ENCODE data around the gene JAZF1.

JAZF1 gene

GRCh38 chr7:28163949-28164348 is 16.6 kb downstream of the JAZF1 start:
- no peak for DNase-seq

- no peak for DNase-seq
Observed at GRCh38 chr7:28161331-28161730, 19.3 kb downstream of the JAZF1 start.

DNA sequence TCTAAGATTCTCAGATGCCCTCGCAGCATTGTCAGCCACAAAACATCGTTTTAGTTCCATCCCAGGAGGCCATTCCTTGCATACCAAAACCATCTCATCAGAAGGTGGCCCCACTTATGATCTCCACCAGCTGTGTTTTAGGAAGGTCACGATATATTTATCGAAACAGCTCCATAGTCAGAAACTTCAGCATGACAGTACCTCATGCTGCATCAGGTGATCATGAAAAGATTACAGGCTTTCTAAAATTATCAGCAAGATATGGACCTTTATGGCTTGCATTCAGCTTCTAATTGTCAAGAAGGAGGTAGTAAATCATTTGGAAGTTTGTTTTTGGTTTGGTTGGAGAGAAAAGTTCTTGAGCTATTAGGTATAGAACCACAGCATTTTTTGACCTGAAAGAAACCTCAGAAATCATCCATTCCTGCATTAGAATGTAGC is 20.0 kb downstream of the JAZF1 start:
- DNase-seq: no peak

DNA sequence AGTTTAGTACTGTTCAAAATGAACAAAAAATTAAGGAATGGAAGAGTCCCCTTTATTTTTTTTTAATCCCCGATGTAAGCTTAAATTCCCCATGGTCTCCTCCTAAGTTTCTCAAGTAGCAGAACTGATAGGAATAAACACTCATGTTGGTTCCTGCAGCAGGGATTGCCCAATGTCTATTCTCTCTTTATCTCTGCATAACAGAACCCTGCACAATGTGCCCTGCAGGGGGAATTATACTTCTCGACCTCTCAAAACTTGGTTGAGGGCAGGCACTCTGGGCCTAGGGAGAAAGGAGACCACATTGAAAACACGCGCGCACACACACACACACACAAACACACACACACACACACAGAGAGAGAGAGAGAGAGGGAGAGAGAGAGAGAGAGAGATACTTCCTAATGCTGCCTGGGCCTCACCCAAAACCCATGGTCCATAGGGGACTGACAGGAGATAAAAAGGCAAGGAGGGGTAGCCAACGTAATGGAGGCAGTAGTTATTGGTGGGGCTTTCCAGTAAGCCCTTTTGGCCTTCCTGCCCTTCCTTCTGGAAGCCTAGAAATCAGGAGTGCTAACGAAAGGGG is 22.7 kb downstream of the JAZF1 start:
- DNase-seq: no peak

DNA sequence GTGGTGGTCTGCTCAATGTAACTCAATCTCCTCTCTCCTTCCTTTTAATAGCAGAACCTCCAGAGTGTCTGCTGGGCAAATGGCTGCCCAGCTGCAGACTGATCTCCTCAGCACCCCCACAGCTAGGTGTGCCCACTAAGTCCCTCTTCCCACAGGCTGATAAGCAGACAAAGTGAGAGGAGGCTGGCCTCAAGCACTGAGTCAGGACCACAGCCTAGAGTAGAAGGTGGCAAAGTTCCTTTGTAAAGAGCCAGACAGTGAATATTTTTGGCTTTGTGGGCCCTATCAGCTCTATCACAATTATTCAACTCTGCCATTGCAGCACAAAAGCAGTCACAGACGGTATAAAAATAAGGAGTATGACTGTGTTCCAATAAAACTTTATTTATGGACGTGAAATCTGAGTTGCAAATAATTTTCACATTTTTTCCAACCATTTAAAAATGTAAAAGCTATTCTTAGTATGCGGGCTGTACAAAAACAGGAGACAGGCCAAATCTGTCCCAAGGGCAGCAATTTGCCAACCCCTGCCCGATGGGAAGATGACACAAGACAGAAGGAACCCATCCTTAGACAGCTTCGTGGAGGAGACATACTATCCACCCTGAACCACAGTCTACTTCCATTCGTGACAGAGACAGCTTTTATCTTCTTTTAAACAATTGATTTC is 23.4 kb downstream of the JAZF1 start:
- no peak for DNase-seq

GRCh38 chr7:28156401-28156800 is 24.2 kb downstream of the JAZF1 start:
- DNase-seq: no peak

- DNase-seq: no peak
Observed at GRCh38 chr7:28155964-28156363, 24.6 kb downstream of the JAZF1 start.

- no peak for DNase-seq
Observed at GRCh38 chr7:28155019-28155660, 25.5 kb downstream of the JAZF1 start.

DNA sequence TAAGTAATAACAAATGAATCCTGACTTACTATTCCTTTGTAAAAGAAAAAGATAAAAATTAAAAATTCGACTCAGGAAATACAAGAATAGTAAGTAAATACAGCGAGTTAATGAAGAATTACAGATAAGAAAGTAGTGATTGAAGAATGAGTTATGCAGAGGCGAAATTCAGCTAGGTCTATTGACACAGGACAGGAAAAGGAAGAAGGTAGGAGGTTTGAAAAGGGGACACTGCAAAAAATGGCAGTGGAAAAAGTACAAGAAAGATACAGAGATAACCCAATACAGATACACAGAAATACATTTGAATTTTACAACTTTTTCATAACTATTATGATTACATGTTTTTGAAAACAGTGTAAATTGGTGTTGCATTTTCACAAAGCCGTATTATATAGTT is 28.0 kb downstream of the JAZF1 start:
- no peak for DNase-seq

DNA sequence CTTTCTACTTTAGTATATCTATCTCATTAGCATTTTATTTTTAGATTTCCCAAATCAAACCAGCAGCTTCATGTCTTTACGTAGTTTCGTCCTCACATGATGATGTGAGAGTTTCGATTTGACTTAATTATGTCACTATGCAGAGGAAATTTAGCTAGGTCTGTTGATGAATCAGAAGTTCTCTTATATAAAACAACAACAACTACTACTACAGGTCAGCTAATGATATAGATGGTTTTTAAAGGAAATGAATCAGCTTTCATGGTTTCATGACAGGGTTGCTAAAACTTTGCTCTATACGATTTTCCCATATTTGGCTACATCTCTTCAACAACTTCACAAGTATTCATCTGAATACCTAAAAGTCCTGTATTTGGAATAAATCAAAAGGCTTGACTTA is 28.6 kb downstream of the JAZF1 start:
- DNase-seq: no peak

DNA sequence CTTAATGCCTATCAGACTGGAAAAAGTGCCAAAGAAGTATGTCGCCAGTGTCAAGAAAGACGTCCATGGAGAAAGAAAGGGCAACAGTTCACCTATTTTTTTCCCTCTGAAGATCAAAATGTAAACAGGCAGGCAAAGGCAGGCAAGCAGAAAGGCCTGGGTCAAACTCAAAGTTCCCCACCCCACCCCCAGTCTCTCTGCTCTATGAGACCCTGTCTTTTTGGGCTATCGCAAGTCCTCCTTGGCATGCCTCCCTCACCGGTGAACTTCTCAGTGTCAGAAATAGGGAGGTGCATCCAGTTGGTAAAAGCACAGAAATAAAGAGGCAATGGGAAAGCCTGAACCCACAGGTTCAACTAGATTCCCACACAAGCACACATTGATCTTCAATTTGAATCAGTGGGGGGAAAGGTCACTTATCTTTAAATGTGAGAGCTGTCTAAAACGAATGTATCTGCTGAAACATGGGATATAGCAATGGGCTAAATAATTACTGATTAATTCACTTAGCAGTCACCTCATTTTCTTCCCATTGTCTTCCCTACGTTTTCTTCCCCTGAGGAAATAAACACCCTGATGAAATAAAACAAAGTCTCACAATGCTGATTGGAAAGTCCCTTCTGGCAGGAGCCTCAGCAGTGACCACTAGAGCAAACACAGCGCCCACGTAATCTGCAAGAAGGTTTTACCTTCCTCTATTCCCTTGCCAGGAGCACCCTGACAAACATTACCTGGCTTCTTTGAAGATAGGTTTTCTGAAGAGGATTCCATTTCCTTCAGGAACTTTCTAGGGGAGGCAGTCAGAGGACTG is 31.1 kb downstream of the JAZF1 start:
- no peak for DNase-seq

- no peak for DNase-seq
Observed at GRCh38 chr7:28145931-28146330, 34.7 kb downstream of the JAZF1 start.

GRCh38 chr7:28145090-28145626 is 35.4 kb downstream of the JAZF1 start:
- DNase-seq: no peak

DNA sequence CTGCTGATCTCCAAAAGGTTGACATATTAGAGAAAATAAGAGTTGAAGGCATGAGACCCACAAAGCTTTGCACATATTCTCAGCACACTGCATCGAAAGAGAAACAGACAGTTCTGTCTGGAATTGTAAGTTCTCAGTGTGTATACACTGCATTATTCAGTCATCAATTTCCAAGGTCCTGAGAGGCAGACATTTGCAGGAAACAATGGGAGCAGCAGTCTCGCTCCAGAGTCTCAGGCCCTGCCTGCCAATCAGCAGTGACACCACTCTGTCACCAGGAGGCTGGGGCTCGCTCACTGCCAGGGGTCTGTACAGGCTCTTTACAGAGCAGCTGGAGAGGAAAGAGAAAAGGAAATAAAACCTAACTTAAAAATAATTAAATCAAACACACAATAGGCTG is 36.3 kb downstream of the JAZF1 start:
- DNase-seq: no peak

- DNase-seq: no peak
Observed at GRCh38 chr7:28142650-28143049, 37.9 kb downstream of the JAZF1 start.

DNA sequence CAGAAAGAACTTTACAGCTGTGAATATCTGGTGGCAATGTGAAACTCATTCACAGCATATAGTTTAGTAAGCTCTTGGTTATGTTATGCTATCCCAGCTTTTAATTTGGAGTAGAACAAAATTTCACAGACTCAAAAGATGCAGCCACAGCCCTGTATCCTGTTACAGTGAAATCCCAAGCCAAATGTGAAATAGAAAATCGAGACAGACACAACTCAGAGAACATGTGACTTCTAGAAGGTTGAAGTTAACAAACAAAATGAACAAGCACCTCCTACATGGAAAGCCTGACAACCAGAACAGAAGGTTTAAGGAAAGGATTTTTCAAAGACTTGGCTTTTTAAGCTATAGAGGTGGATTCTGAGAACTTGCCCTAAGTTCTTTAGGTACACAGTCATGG is 39.6 kb downstream of the JAZF1 start:
- no peak for DNase-seq

GRCh38 chr7:28138837-28139236 is 41.8 kb downstream of the JAZF1 start:
- no peak for DNase-seq

- no peak for DNase-seq
Observed at GRCh38 chr7:28137463-28137862, 43.1 kb downstream of the JAZF1 start.

- DNase-seq: no peak
Observed at GRCh38 chr7:28136885-28137284, 43.7 kb downstream of the JAZF1 start.

GRCh38 chr7:28136420-28136819 is 44.2 kb downstream of the JAZF1 start:
- DNase-seq: no peak

GRCh38 chr7:28135760-28136159 is 44.8 kb downstream of the JAZF1 start:
- DNase-seq: no peak

- no peak for DNase-seq
Observed at GRCh38 chr7:28135315-28135714, 45.3 kb downstream of the JAZF1 start.

DNA sequence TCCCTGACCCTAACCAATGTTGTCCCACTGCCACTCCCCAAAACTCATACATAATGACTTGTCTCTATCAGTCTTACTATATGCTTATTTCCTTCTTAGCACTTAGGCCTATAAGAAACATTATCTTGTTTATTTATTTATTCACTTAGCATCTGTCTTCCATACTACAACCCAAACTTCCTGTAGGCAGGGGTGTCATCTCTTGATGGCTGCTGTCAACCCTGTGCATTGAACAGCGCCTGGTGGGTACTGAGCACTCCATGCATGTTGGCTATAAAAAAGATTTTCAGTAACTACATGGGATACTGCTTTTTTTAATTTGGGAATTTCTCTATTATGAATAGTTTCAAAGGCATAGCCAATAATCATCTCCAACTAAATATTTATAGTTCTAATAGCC is 46.7 kb downstream of the JAZF1 start:
- DNase-seq: no peak
